Hepatocyte (in vitro differentiated cells): ENCODE measurements around the gene TENT5C. TPM values are rescaled to one million over a fixed set of nuclear protein-coding genes. Genes with fewer than 3 reads are reported as not detected.

Source experiments
- DNase-seq: peaks from one replicate; pipeline ENCODE4 v3.0.0-alpha.2; 2016; ENCODE audit warnings: low spot score
- H2AFZ ChIP-seq: fragments of 200-600 bp; sonication (generic); 2 replicates; pipeline ENCODE4 v1.6.0; 2016; ENCODE audit warnings: antibody characterized with exemption, mild to moderate bottlenecking
- H3K27ac ChIP-seq: fragments of 200-600 bp; sonication (generic); 2 replicates; pipeline ENCODE4 v1.5.1; 2016; ENCODE audit warnings: mild to moderate bottlenecking
- H3K27me3 ChIP-seq: fragments of 200-600 bp; sonication (generic); 2 replicates; pipeline ENCODE4 v1.6.1; 2016
- H3K36me3 ChIP-seq: fragments of 200-600 bp; sonication (generic); replicated peaks from 2 replicates; pipeline ENCODE4 v1.5.1; 2016; ENCODE audit warnings: low read depth; ENCODE audit not compliant: insufficient read depth
- H3K4me1 ChIP-seq: fragments of 200-600 bp; sonication (generic); 2 replicates; pipeline ENCODE4 v1.5.1; 2016; ENCODE audit warnings: mild to moderate bottlenecking, moderate library complexity; ENCODE audit not compliant: insufficient read depth
- H3K4me2 ChIP-seq: fragments of 200-600 bp; sonication (generic); 2 replicates; pipeline ENCODE4 v1.6.0; 2016
- H3K4me3 ChIP-seq: fragments of 200-600 bp; sonication (generic); 2 replicates; pipeline ENCODE4 v1.5.1; 2016; ENCODE audit warnings: mild to moderate bottlenecking
- H3K79me2 ChIP-seq: fragments of 200-600 bp; sonication (generic); 2 replicates; pipeline ENCODE4 v1.6.0; 2017; ENCODE audit warnings: mild to moderate bottlenecking
- H3K9me2 ChIP-seq: fragments of 200-600 bp; sonication (generic); replicated peaks from 2 replicates; pipeline ENCODE4 v1.6.0; 2017; ENCODE audit warnings: mild to moderate bottlenecking; ENCODE audit not compliant: insufficient read depth
- H3K9me3 ChIP-seq: fragments of 200-600 bp; sonication (generic); 2 replicates; pipeline ENCODE4 v1.5.1; 2016; ENCODE audit warnings: low read depth, mild to moderate bottlenecking
- H4K20me1 ChIP-seq: fragments of 200-600 bp; sonication (generic); 2 replicates; pipeline ENCODE4 v1.6.0; 2016; ENCODE audit warnings: mild to moderate bottlenecking; ENCODE audit not compliant: insufficient read depth, poor library complexity, severe bottlenecking
- EZH2 ChIP-seq: fragments of 200-600 bp; sonication (generic); IDR thresholded peaks from 2 replicates; pipeline ENCODE4 v1.6.1; 2016; ENCODE audit warnings: antibody characterized with exemption, mild to moderate bottlenecking, borderline replicate concordance
- EZH2phosphoT487 ChIP-seq: fragments of 200-600 bp; sonication (generic); IDR thresholded peaks from one replicate; pipeline ENCODE4 v1.6.1; 2018; ENCODE audit warnings: antibody characterized with exemption, mild to moderate bottlenecking, low read depth, moderate library complexity; ENCODE audit not compliant: unreplicated experiment, severe bottlenecking
- WGBS: methylation state at CpG from one replicate; pipeline ENCODE4 v1.1.6; 2016; ENCODE audit warnings: low lambda C conversion rate; ENCODE audit errors: missing lambda C conversion rate; 5-methylcytosine and 5-hydroxymethylcytosine counted together
- polyA plus RNA-seq: library from polyadenylated mRNA; unstranded; fragments of >200 nt; fragmentation: Nextera tagmentation; extraction: Ambion mirVana; gene quantifications from 2 replicates; pipeline ENCODE4 v1.2.1, GENCODE V29; 2016
- total RNA-seq: library from RNA; depleted of rRNA; stranded (reverse); fragments of >200 nt; gene quantifications from 2 replicates; pipeline ENCODE4 v1.2.3, GENCODE V29; 2014
- TF ChIP-seq, protein P1 (sequence below): fragments of 200-600 bp; sonication (generic); IDR thresholded peaks from 2 replicates; pipeline ENCODE4 v1.5.1; 2016; ENCODE audit warnings: antibody characterized with exemption, mild to moderate bottlenecking; ENCODE audit not compliant: poor library complexity

The TENT5C gene
- total and polyA plus RNA-seq, 2 experiments from 2014 or later, result 2.5 to 4.1 TPM

DNA sequence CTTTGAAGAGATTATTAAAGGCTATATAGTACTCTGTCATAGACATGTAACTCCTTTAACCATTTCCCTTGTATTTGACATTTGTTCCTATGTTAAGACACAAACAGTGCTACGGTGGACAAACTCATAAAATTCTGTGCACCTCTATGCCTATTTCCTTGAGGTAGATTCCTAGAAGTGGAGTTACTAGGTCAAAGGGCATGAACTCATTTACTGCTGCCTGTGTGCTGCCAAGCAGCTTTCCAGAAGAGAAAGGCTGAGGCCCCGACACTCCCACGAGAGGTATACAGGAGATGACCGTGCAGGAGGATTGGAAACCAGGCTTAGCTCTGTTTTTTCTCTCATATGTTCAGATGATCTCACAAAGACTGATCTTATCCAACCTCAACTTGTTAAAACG, 34.4 kb upstream of the TENT5C start:
- Histone ChIP-seq H3K79me2 (no peaks in the 10 kb centered on the region), H3K36me3 (no peaks in the 10 kb centered on the region), H3K27ac (peak overlapping the region; percentile 23), H3K9me3 (no peaks in the 10 kb centered on the region), H3K4me2 (no peak overlapping the region), H2AFZ (no peak overlapping the region), H3K4me1 (peaks cover 6% of the 10 kb centered on the region), H4K20me1 (no peaks in the 10 kb centered on the region), H3K27me3 (no peaks in the 10 kb centered on the region), H3K9me2 (no peaks in the 10 kb centered on the region), H3K4me3 (no peak overlapping the region)
- WGBS, result 57% methylated on average over 5 of the region's 5 CpGs
- no peak for TF ChIP-seq EZH2
- no peak for TF ChIP-seq EZH2phosphoT487
- TF ChIP-seq, protein P1, sequence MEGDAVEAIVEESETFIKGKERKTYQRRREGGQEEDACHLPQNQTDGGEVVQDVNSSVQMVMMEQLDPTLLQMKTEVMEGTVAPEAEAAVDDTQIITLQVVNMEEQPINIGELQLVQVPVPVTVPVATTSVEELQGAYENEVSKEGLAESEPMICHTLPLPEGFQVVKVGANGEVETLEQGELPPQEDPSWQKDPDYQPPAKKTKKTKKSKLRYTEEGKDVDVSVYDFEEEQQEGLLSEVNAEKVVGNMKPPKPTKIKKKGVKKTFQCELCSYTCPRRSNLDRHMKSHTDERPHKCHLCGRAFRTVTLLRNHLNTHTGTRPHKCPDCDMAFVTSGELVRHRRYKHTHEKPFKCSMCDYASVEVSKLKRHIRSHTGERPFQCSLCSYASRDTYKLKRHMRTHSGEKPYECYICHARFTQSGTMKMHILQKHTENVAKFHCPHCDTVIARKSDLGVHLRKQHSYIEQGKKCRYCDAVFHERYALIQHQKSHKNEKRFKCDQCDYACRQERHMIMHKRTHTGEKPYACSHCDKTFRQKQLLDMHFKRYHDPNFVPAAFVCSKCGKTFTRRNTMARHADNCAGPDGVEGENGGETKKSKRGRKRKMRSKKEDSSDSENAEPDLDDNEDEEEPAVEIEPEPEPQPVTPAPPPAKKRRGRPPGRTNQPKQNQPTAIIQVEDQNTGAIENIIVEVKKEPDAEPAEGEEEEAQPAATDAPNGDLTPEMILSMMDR, result no peak
- DNase-seq, result no peak

DNA sequence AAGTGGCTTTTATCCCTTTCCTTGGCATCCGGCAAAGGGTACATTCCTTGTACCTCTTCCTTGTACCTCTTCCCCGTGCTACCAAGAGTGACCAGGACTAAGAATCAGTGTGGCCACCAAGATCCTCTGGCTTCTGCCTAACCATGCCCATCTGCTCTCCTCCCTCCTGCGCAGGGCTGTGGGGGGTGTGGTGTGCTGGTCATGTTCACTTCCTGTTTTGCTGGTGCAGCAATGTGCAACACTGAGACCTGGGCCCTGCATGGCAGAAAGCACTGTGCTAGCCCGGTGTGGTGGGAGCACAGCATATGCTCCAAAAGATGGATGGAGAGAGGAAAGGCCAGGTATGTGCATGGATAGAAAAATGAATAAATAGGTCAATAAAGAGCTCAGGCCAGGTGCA, 33.3 kb upstream of the TENT5C start:
- no peaks in the 10 kb centered on the region for H4K20me1 ChIP-seq
- H3K9me3 ChIP-seq, result no peaks in the 10 kb centered on the region
- WGBS, result 73% methylated on average over 4 of the region's 4 CpGs
- no peak overlapping the region for H3K4me2 ChIP-seq
- H3K4me1 ChIP-seq, result peaks cover 6% of the 10 kb centered on the region
- H2AFZ ChIP-seq, result no peak overlapping the region
- no peak for TF ChIP-seq EZH2
- TF ChIP-seq, protein P1, result no peak
- no peak for TF ChIP-seq EZH2phosphoT487
- H3K79me2 ChIP-seq, result no peaks in the 10 kb centered on the region
- no peaks in the 10 kb centered on the region for H3K9me2 ChIP-seq
- H3K4me3 ChIP-seq, result no peak overlapping the region
- H3K36me3 ChIP-seq, result no peaks in the 10 kb centered on the region
- DNase-seq, result no peak
- no peaks in the 10 kb centered on the region for H3K27me3 ChIP-seq
- H3K27ac ChIP-seq, result no peak overlapping the region

DNA sequence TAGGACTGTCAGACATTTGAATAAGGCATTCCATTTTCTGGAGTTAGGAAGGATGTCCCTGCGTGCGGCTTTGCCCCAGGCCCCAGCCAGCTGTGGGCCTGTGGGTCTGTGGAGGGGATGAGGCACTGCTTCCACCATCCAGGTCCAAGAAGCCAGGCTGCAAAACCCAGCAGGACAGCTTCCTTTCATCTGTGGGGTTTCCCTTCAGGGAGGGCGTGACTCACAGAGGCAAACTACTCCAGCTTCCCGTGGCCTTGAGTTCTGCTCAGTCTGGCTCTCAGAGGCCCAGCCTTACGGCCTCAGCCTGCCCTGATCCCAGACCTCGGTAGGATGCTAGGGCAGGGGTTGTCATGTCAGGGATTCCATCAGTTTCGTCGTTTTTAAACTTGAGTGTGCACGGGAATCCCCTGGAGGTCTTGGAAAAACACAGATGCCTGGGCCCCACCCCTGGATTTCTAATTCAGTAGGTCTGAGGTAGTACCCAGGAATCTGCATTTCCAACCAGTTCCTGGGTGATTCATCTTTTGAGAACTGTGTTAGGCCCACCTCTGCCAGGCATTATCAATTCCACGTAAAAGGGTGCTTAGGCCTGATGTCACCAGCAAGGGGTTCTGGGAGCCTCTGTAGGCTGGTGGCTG, 32.3 kb upstream of the TENT5C start:
- Histone ChIP-seq H3K9me2 (no peaks in the 10 kb centered on the region), H3K4me2 (no peak overlapping the region), H3K27me3 (no peaks in the 10 kb centered on the region), H3K4me3 (no peak overlapping the region), H3K4me1 (peaks cover 6% of the 10 kb centered on the region), H3K36me3 (no peaks in the 10 kb centered on the region), H3K9me3 (no peaks in the 10 kb centered on the region), H2AFZ (no peak overlapping the region), H4K20me1 (no peaks in the 10 kb centered on the region), H3K79me2 (no peaks in the 10 kb centered on the region), H3K27ac (no peak overlapping the region)
- TF ChIP-seq EZH2phosphoT487, result no peak
- 80% methylated on average over 10 of the region's 10 CpGs for WGBS
- DNase-seq, result peak; percentile 32

DNA sequence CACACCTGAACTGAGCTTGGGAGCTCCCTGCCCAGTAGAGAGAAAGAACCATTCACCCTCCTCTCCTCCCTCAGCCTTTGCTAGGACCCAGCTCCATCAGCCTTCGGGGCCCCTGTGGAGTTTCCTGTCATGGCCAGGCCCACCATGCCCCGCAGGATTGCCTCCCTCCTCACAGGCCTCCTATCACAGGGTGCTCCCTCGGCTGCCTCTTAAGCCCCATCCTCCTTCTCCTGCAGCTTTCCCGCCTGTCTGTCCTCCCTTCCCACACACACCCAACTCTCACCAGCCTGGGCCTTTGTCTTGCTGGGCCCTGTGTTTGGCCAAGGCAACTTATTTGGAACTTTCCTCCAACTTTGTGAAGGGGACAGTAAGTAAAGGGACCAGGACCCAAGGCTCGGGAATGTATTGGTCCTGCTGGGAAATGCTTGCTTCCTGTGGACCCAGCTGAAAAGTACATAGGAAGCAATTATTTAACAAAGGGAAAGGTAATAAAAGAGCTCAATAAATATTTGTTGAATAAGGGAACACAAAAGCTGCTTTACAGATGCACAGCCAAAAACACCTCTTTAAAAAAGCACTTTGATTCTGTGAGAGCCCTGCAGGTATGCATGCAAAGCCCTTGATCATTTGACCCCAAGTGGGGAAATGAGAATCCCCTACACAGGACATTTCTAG, 31.6 kb upstream of the TENT5C start:
- TF ChIP-seq, protein P1, result no peak
- TF ChIP-seq EZH2 (no peak), EZH2phosphoT487 (no peak)
- DNase-seq, result no peak
- 65% methylated on average over 5 of the region's 5 CpGs for WGBS
- Histone ChIP-seq H3K4me2 (no peak overlapping the region), H4K20me1 (no peaks in the 10 kb centered on the region), H3K4me1 (peaks cover 6% of the 10 kb centered on the region), H3K79me2 (no peaks in the 10 kb centered on the region), H3K9me3 (no peaks in the 10 kb centered on the region), H2AFZ (no peak overlapping the region), H3K27ac (no peak overlapping the region), H3K4me3 (no peak overlapping the region), H3K9me2 (no peaks in the 10 kb centered on the region), H3K27me3 (no peaks in the 10 kb centered on the region), H3K36me3 (no peaks in the 10 kb centered on the region)
